A549 (cell line): ENCODE measurements around the gene S1PR5.

Source experiments
- MAX ChIP-seq: IDR thresholded peaks from 2 replicates; pipeline ENCODE4 v1.6.1; 2012
- RAD21 ChIP-seq, 2 experiments: fragments of >200 bp in 1 of 2; sonication (Bioruptor Twin) in 1 of 2; formaldehyde crosslinking in 1 of 2; IDR thresholded peaks in 1 of 2; conservative IDR thresholded peaks in 1 of 2; 2 replicates in 1 of 2; 3 replicates in 1 of 2; pipeline ENCODE4 v1.6.1; 2012 to 2018; ENCODE audit warnings: inconsistent platforms in 1 of 2

DNA sequence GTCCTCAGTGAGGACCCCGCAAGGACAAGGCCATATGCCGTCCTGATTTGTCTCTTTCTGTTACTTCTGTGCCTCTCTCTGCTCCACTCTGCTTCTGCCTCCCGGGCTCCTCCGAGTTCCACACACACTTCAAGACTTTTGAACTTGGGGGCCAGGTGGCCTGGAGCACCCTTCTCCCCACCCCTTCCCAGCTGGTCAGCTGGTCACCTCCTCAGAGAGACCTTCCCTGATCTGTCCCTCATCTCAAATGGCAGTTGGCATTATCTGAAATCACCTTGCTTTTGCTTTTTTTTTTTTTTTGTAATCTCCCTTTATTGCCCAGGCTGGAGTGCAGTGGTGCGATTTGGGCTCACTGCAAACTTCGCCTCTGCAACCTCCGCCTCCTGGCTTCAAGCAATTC, 2.2 kb upstream of the S1PR5 start:
- TF ChIP-seq MAX (no peak), RAD21 (conservative IDR thresholded peaks at IDR 0.05 in 1 of 2, IDR thresholded peaks at IDR 0.05 in 1 of 2) (no peak)
